Skin epidermis (tissue), 12 donors: Measurements from ENCODE around the gene RIPOR2.
"Not testable (repeated sequence)": the region's sequence is repeated elsewhere in the genome, so short reads cannot be mapped to it uniquely, and the experiment has no call there.

Source experiments
- H3K27ac ChIP-seq, 21 experiments: fragments of 200-600 bp; sonication (generic) in 11 of 21; one replicate each; pipeline ENCODE4 v1.5.0; 2020; ENCODE audit warnings: mild to moderate bottlenecking in 3 of 21, inconsistent platforms in 2 of 21, moderate library complexity in 2 of 21
- H3K4me3 ChIP-seq, 7 experiments: fragments of 200-600 bp; sonication (generic) in 2 of 7; one replicate each; pipeline ENCODE4 v1.5.0; 2020; ENCODE audit warnings: inconsistent platforms in 2 of 7, mild to moderate bottlenecking in 2 of 7, moderate library complexity in 1 of 7

RIPOR2 gene

DNA sequence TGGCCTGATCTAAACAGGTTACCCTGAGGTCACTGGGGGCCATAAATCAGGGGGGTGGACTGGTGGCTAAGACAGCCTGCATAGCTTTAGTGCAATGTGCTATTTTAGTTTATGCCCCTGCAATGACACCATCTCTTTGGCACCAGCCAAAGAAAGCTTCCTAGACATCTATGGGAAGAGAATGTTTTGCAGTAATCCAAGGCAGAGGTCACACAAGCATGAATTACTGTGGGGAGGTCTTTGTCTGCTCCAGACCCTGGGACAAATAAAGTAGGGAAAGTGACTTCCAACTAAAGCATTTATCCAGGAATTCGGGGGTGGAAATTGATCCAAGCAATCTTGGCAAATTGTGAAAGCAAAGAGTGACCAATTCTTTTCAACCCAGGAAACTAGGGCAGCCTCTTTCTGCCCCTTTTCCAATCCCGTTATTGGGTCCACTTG lies 5.3 kb downstream of the RIPOR2 start:
- peak overlapping the region in 3 of 21 experiments; percentile 32 to 84 (median 40) for H3K27ac ChIP-seq
- no peak overlapping the region for H3K4me3 ChIP-seq

GRCh38 chr6:24929242-24929641 lies 6.5 kb downstream of the RIPOR2 start:
- Histone ChIP-seq H3K27ac (peak overlapping the region in 4 of 21 experiments; percentile 27 to 84 (median 51)), H3K4me3 (no peak overlapping the region)

DNA sequence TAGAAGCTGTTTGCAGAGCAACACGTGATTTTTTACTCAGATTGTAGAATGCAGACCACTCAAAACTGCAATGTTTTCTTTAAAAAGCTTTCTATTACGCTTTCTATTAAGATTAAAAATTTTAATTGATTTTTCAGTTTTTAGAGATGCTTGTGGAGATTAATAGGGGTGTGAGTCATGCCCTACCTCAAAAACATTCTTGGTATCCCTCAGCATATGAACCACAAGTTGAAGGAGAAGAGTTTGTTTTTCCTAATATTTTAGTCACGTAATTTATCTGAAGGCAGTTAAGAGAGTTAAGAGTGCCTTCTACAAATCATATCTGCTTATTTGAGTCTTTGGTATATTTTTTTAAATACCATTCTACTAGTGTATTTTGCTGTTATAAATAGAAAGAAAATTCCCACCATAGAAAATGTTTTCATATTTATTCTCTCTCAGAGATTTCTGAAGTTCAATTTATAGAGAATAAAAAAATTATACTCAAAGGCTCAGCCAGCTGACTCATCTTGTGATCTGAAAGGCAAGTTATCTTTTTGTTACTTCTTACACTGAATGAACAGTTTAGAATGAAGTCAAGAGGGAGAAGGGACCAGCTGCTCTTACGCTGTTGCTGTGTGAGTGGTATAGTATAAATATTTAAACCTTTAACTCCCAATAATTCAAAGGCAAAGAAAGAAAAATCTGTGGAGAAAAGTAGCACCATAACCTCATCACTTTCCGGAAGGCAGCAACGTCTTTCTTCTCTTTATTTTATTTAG lies 7.6 kb downstream of the RIPOR2 start:
- Histone ChIP-seq H3K27ac (peak overlapping the region in 3 of 21 experiments; percentile 38 to 84 (median 56)), H3K4me3 (no peak overlapping the region)

DNA sequence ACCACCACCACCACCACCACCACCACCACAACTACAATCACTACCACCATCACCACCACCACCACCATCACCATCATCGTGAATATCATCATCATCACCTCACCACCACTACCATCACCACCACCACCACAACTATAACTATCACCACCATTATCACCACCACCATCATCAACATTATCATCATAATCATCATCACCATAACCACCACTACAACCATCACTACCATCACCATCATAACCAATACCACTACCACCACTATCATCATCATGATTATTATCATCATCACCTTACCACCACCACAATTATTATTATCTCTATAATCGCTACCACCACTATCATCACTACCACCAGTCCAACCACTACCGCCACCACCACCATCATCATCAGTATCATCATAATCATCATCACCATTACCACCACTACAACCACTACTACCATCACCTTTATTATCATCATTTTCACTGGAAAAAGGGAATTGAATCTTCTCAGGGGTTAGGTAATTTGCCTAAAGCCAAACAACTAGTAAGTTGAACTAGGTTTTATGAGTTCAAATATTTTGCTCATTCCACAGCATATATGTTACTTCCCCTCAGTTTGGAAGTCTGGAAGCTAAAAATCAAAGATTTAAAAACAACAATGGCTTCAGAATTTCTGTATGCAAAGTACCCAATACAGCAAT lies 8.3 kb downstream of the RIPOR2 start:
- Histone ChIP-seq H3K27ac (peak overlapping the region in 2 of 21 experiments; percentile 38 to 84), H3K4me3 (no peak overlapping the region)

DNA sequence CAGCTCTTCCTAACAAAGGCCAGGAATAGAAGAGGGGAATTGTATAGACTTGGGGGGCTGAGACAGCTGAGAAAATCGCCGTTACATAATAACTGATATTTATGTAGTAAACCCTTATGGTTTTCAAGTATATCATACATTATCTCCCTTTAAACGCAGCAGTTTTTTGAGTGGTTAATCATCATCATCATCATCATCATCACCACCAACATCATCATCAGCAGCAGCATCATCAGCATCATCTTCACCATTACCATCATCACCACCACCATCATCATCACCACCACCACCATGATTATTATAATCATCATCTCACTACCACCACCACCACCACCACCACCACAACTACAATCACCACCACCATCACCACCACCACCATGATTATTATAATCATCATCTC lies 9.1 kb downstream of the RIPOR2 start:
- peak overlapping the region in 2 of 21 experiments; percentile 19 to 37 for H3K27ac ChIP-seq
- H3K4me3 ChIP-seq, result not testable (repeated sequence)

DNA sequence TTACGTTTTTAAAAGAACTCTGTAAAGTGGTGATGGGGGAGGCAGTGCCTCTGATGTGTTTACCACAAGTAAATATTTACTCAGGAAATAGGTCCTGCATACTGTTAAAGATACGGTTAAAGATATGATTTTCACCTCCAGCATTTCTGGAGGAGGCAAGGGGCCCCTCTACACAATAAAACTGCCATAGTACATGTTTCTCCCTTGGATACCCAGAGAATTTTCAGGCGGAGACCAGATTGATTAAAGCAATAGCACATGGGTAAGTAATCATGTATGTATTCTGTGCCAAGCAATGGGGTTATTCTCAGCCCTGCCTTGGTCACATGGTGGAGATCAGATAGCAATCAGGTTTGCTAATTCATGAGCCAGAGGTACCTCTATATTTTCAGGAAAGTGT lies 9.6 kb downstream of the RIPOR2 start:
- Histone ChIP-seq H3K27ac (peak overlapping the region in 2 of 21 experiments; percentile 19 to 37), H3K4me3 (no peak overlapping the region)

DNA sequence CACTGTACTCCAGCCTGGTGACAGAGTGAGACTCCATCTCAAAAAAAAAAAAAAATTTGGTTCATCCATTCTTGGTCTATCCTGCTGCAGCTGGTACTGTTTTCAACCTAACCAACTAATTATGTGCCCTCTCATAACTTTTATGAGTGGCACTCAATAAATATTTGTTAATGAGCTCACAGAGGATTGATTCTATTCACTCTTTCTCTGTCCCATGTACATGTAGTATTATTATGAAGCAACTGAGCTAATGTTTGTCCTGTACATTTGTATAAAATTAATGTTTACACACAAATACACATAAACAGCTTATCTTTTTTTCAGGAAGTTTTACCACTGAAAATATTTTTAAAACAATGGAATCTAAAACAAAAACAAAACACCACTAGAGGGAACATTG lies 10.1 kb downstream of the RIPOR2 start:
- Histone ChIP-seq H3K27ac (peak overlapping the region in 2 of 21 experiments; percentile 19 to 37), H3K4me3 (no peak overlapping the region)

- no peak overlapping the region for H3K4me3 ChIP-seq
- peak overlapping the region in 2 of 21 experiments; percentile 14 to 33 for H3K27ac ChIP-seq
These were observed 11.0 kb downstream of the RIPOR2 start for GRCh38 chr6:24924580-24925356.

GRCh38 chr6:24923885-24924401 lies 11.8 kb downstream of the RIPOR2 start:
- Histone ChIP-seq H3K27ac (peak overlapping the region in 1 of 21 experiments; percentile 1), H3K4me3 (no peak overlapping the region)

GRCh38 chr6:24922814-24923213 lies 12.9 kb downstream of the RIPOR2 start:
- H3K27ac ChIP-seq, result no peak overlapping the region

GRCh38 chr6:24922170-24922569 lies 13.6 kb downstream of the RIPOR2 start:
- Histone ChIP-seq H3K27ac (no peak overlapping the region), H3K4me3 (no peak overlapping the region)

More at GRCh38 chr6:24922814-24923213, 12.9 kb downstream of the RIPOR2 start:
- no peak overlapping the region for H3K4me3 ChIP-seq

DNA sequence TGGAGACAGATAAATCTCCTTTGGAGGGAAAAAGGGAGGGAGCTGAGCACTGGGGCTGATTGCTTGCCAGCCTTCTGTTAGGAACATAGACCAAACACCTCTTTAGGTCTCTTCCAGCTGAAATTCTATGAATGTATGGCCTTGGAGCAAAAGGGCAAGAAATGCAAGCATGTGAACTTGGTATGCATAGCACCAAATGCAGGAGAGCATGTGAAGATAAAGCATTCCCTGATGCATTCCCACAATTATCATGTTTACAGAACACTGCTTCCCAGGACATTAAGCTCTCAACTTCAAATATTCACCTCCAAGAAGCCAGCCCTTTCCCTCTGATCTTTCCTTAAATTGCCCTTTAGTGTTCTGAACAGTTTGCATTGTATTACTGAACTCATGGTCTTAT lies 15.6 kb downstream of the RIPOR2 start:
- Histone ChIP-seq H3K27ac (peak overlapping the region in 1 of 21 experiments; percentile 44), H3K4me3 (no peak overlapping the region)

- Histone ChIP-seq H3K4me3 (no peak overlapping the region), H3K27ac (peak overlapping the region in 1 of 21 experiments; percentile 44)
These were observed 16.5 kb downstream of the RIPOR2 start for GRCh38 chr6:24919056-24919892.

- Histone ChIP-seq H3K27ac (peak overlapping the region in 1 of 21 experiments; percentile 38), H3K4me3 (no peak overlapping the region)
These were observed 17.1 kb downstream of the RIPOR2 start for GRCh38 chr6:24918641-24919055.

DNA sequence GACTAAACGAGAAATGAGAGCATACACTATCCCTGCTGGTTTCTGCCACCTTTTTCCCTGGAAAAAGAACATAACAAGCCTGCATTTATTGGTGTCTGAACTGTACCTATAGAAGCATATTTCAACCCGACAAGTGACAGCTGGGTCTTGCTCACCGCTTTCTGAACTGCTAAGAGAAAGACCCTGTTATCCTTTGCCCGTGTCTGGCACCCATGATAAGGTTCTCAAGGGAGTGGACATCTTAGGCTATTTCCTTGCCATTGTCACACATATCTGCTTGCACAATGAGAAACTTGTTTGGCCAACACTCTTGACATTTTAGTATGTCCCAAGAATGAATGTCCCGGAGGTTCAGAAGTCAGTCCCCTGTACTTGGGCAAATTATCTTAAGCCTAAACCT lies 19.3 kb downstream of the RIPOR2 start:
- Histone ChIP-seq H3K27ac (no peak overlapping the region), H3K4me3 (no peak overlapping the region)

- no peak overlapping the region for H3K27ac ChIP-seq
- H3K4me3 ChIP-seq, result no peak overlapping the region
These were observed 20.1 kb downstream of the RIPOR2 start for GRCh38 chr6:24915641-24916040.

- H3K27ac ChIP-seq, H3K4me3 ChIP-seq: not testable (repeated sequence)
These were observed 21.7 kb downstream of the RIPOR2 start for GRCh38 chr6:24914082-24914481.

GRCh38 chr6:24911796-24912382 lies 23.9 kb downstream of the RIPOR2 start:
- Histone ChIP-seq H3K4me3 (peak overlapping the region in 1 of 7 experiments; percentile 40), H3K27ac (peak overlapping the region in 6 of 21 experiments; percentile 50 to 83 (median 75))
